Left lobe of liver (tissue), 2 donors: ENCODE measurements around the gene PXMP2. TPM values are rescaled to one million over a fixed set of nuclear protein-coding genes. Genes with fewer than 3 reads are reported as not detected.
"Not testable (repeated sequence)": the region's sequence is repeated elsewhere in the genome, so short reads cannot be mapped to it uniquely, and the experiment has no call there.

Source experiments
- ATAC-seq: fragments of 200-7000 bp; cut with Tn5 transposase; one replicate; pipeline ENCODE4 v1.9.1; 2020; ENCODE audit warnings: mild to moderate bottlenecking, moderate library complexity
- DNase-seq: peaks from one replicate; pipeline ENCODE4 v3.0.0-alpha.2; 2020; ENCODE audit warnings: low spot score
- total RNA-seq: library from RNA; stranded (reverse); gene quantifications from one replicate; pipeline ENCODE4 v1.2.1, GENCODE V29; 2021
- donor health status: DM: no; HTN: no; CAD: no; lungs with moderate emphysema.
- donor health status: DM: no; HTN: yes; CAD: no.

Gene PXMP2
- total RNA-seq, 1 donor from 2014 or later, result 225 TPM

GRCh38 chr12:132690112-132690511 is 2.7 kb downstream of the PXMP2 start:
- no peak for DNase-seq
- no peak for ATAC-seq

GRCh38 chr12:132692030-132692429 is 4.6 kb downstream of the PXMP2 start:
- not testable (repeated sequence) for ATAC-seq, DNase-seq

- DNase-seq, ATAC-seq: not testable (repeated sequence)
These were observed 7.5 kb downstream of the PXMP2 start for GRCh38 chr12:132694888-132695287.

GRCh38 chr12:132695431-132695830 is 8.0 kb downstream of the PXMP2 start:
- ATAC-seq (peak; percentile 95), DNase-seq (peak; percentile 89)

GRCh38 chr12:132698341-132698740 is 11.0 kb downstream of the PXMP2 start:
- DNase-seq, result no peak

GRCh38 chr12:132700212-132700822 is 12.9 kb downstream of the PXMP2 start:
- no peak for DNase-seq
- peak; percentile 15 for ATAC-seq

More at GRCh38 chr12:132698341-132698740, 11.0 kb downstream of the PXMP2 start:
- no peak for ATAC-seq

GRCh38 chr12:132702640-132703039 is 15.3 kb downstream of the PXMP2 start:
- DNase-seq, result no peak
- ATAC-seq, result no peak

- ATAC-seq, result no peak
- DNase-seq, result no peak
These were observed 16.3 kb downstream of the PXMP2 start for GRCh38 chr12:132703641-132704040.

GRCh38 chr12:132707241-132707640 is 19.9 kb downstream of the PXMP2 start:
- ATAC-seq (no peak), DNase-seq (no peak)

GRCh38 chr12:132708150-132708549 is 20.8 kb downstream of the PXMP2 start:
- no peak for ATAC-seq

GRCh38 chr12:132710043-132710404 is 22.6 kb downstream of the PXMP2 start:
- DNase-seq, result peak; percentile 62

More at GRCh38 chr12:132708150-132708549, 20.8 kb downstream of the PXMP2 start:
- DNase-seq, result no peak

GRCh38 chr12:132710405-132711079 is 23.2 kb downstream of the PXMP2 start, which contains the start of gene PGAM5:
Gene PGAM5 (plus strand): TSS chr12:132710842. CDS start chr12:132710877, 35 bp downstream.
- ATAC-seq, result peak; percentile 86
- peak; percentile 96 for DNase-seq

More at GRCh38 chr12:132710043-132710404, 22.6 kb downstream of the PXMP2 start:
- ATAC-seq, result peak; percentile 51

GRCh38 chr12:132711080-132711843 is 23.9 kb downstream of the PXMP2 start:
- ATAC-seq (peak; percentile 3), DNase-seq (peak; percentile 58)

- ATAC-seq (no peak), DNase-seq (no peak)
These were observed 25.7 kb downstream of the PXMP2 start for GRCh38 chr12:132713123-132713522.

GRCh38 chr12:132715874-132716273 is 28.5 kb downstream of the PXMP2 start:
- peak; percentile 79 for DNase-seq

GRCh38 chr12:132716356-132716755 is 29.0 kb downstream of the PXMP2 start:
- ATAC-seq (no peak), DNase-seq (no peak)

More at GRCh38 chr12:132715874-132716273, 28.5 kb downstream of the PXMP2 start:
- ATAC-seq, result peak; percentile 75

GRCh38 chr12:132717011-132717410 is 29.6 kb downstream of the PXMP2 start:
- DNase-seq (no peak), ATAC-seq (no peak)

- ATAC-seq, result no peak
- DNase-seq, result no peak
These were observed 30.4 kb downstream of the PXMP2 start for GRCh38 chr12:132717531-132718387.

GRCh38 chr12:132718644-132719043 is 31.3 kb downstream of the PXMP2 start:
- ATAC-seq (no peak), DNase-seq (no peak)

- DNase-seq (no peak), ATAC-seq (no peak)
These were observed 32.0 kb downstream of the PXMP2 start for GRCh38 chr12:132719141-132719953.
